ENCODE measurements around the gene DGKH. TPM values are rescaled to one million over a fixed set of nuclear protein-coding genes. Genes with fewer than 3 reads are reported as not detected.

The DGKH gene
- total and polyA plus RNA-seq, 5 donors: 2.0 to 12.1 (median 6.3) TPM

DNA sequence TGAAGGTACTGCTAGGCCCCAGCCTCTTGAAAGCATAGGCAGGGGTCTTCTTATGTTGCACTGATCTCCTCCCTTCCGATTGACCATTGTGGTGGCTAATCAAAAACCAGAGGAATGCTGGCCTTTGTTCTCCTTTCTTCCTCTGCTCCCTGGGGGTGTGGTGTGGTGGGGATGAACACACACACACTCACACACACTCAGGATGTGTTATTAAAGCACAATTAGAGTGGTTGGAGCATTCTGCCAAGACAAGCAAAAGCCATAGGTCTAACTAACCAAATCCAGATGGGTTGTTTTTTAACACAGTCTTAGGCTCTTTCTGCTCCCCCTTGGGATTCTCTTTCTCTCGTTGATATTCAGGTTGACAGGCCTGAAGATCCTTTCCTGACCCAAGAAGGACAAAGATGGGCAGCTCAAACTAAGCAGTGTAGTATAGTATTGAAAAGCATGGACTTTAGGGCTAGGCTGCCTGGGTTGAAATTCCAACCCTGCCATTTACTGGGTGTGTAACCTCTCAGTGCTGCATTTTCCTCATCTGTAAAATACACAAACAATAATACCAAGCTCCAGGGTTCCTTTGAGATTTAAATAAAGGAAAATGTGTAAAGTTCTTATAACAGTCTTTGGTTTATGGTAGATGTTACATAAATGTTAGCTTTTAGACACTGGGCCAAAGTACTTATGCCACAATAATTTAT, 25.5 kb upstream of the DGKH start:
- H3K27ac ChIP-seq (ENCODE audit: low read length): no peak overlapping the region
- no peaks in the 10 kb centered on the region for H3K9me3 ChIP-seq (ENCODE audit: control insufficient read depth, low read length)
- H3K4me3 ChIP-seq (ENCODE audit: low read length): no peak overlapping the region
- H3K4me1 ChIP-seq (ENCODE audit: control insufficient read depth, insufficient read depth, low read length): no peaks in the 10 kb centered on the region
- no peaks in the 10 kb centered on the region for H3K27me3 ChIP-seq (ENCODE audit: control insufficient read depth, insufficient read depth)
- DNase-seq: no peak
- ATAC-seq: no peak
- intact Hi-C loops (cut with DNase I): no loop called here
- WGBS: 70% methylated on average over 2 of the region's 2 CpGs

DNA sequence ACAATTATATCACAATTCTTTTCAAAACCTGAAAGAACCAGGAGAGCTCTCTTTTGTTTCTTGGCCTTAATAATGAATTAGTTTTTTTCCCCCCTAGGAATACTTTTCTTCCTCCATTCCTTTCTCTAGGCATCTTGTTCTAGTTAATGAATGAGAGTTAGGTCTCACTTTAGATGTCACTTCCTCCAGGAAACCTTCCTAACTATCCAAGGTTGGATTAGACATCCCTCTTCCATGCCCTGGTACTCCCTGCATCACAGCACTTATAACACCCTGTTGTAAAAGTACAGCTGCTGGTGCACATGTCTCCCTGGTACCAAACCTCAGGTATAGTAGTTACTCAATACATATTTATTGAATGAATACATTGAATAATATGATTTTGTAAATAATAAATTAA, 21.2 kb upstream of the DGKH start:
- intact Hi-C loops (cut with DNase I): no loop called here
- no peaks in the 10 kb centered on the region for H3K9me3 ChIP-seq (ENCODE audit: control insufficient read depth, low read length)
- no peak overlapping the region for H3K4me3 ChIP-seq (ENCODE audit: low read length)
- DNase-seq (no peak), ATAC-seq (no peak)
- no peaks in the 10 kb centered on the region for H3K4me1 ChIP-seq (ENCODE audit: control insufficient read depth, insufficient read depth, low read length)
- no peaks in the 10 kb centered on the region for H3K27me3 ChIP-seq (ENCODE audit: control insufficient read depth, insufficient read depth)
- H3K27ac ChIP-seq (ENCODE audit: low read length): no peak overlapping the region

DNA sequence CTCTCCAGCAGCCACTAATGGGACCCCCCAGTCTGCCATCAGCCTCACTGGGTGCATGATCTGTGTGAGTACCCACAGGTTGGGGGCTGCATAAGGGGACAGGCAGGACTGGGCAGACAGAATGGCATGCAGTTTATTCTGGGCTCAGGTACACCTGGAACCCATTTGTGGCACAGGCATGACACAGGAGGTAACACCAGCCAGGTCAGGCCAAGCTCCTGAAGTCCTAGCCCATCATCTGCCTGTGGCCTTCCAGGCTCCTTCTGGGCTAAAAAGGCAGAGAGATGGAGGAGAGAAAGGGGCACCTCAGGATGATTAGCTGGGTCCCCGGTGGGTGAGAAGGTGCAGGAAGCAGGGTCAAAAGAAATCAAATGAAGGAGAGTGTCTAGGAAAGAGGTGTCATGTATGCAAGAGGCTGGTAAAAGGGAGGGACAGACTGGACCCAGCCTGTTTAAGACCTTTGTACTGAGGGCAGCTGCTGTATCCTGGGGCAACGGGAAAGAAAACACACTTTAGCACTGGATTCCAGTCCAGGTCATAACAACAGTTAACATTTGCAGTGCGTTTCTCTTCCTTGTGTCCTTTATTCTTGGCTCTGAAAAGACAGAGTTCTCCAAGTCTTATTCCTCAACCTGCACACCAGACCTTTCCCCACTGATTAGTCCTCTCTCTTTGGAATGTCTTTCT, 20.2 kb upstream of the DGKH start:
- Histone ChIP-seq H3K4me3 (ENCODE audit: low read length) (no peak overlapping the region), H3K4me1 (ENCODE audit: control insufficient read depth, insufficient read depth, low read length) (no peaks in the 10 kb centered on the region), H3K27me3 (ENCODE audit: control insufficient read depth, insufficient read depth) (no peaks in the 10 kb centered on the region), H3K27ac (ENCODE audit: low read length) (no peak overlapping the region), H3K9me3 (ENCODE audit: control insufficient read depth, low read length) (no peaks in the 10 kb centered on the region)
- ATAC-seq (peak in 1 of 2 donors; percentile 40), DNase-seq (no peak)
- intact Hi-C loops (cut with DNase I): no loop called here
- WGBS: 52% methylated on average over 3 of the region's 3 CpGs

DNA sequence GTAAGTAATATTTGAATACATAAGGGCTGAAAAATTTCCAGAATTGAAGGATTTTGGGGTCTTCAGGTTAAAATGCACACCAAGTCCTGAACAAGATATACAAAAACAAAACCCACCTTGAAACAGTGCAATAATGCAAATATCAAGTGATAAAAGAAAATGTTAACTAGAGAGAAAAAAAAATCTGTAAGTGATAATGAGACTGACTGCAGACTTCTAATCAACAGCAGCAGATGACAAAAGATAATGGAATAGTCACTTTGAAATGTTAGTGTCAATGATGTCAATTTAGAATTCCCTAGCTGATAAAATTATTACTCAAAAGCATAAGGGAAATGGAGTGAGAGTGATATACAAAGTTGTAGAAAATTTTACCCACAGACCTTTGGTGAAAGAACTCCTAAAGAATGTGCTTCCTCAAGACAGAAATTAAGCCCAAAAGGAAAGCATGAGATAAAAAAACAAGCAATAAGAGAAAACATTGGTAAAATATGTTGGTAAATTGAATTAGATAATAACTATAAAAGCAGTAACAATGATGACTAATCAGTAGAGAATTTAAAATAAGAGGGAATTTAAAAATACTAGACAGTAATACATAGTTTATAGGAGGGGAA, 12.4 kb upstream of the DGKH start:
- ATAC-seq: no peak
- DNase-seq: no peak
- no peaks in the 10 kb centered on the region for H3K4me1 ChIP-seq (ENCODE audit: control insufficient read depth, insufficient read depth, low read length)
- H3K9me3 ChIP-seq (ENCODE audit: control insufficient read depth, low read length): no peaks in the 10 kb centered on the region
- intact Hi-C loops (cut with DNase I): no loop called here
- no peak overlapping the region for H3K27ac ChIP-seq (ENCODE audit: low read length)
- no peaks in the 10 kb centered on the region for H3K27me3 ChIP-seq (ENCODE audit: control insufficient read depth, insufficient read depth)
- H3K4me3 ChIP-seq (ENCODE audit: low read length): no peak overlapping the region

DNA sequence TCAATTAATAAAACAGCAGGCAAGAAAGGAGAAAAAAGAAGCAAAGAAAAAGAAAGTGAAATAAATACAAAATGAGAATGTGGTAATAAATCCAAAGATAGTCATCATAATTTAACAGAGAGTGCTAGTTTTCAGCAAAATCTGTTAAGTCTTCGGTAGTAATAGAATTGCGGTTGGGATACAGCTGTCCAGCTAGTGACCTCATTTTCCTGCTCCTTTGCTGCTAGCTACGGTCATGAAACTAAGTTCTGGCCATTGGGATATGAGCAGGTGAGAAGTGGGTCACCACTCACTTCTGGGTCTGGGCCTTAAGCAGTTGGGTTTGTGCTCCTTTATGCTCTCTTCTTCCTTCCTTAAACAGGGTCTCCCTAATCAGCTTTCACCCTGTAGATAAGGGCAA, 11.7 kb upstream of the DGKH start:
- no peaks in the 10 kb centered on the region for H3K9me3 ChIP-seq (ENCODE audit: control insufficient read depth, low read length)
- no peak overlapping the region for H3K27ac ChIP-seq (ENCODE audit: low read length)
- H3K4me1 ChIP-seq (ENCODE audit: control insufficient read depth, insufficient read depth, low read length): no peaks in the 10 kb centered on the region
- intact Hi-C loops (cut with DNase I): no loop called here
- DNase-seq (no peak), ATAC-seq (no peak)
- no peak overlapping the region for H3K4me3 ChIP-seq (ENCODE audit: low read length)
- no peaks in the 10 kb centered on the region for H3K27me3 ChIP-seq (ENCODE audit: control insufficient read depth, insufficient read depth)
- 87% methylated on average over 3 of the region's 3 CpGs for WGBS

DNA sequence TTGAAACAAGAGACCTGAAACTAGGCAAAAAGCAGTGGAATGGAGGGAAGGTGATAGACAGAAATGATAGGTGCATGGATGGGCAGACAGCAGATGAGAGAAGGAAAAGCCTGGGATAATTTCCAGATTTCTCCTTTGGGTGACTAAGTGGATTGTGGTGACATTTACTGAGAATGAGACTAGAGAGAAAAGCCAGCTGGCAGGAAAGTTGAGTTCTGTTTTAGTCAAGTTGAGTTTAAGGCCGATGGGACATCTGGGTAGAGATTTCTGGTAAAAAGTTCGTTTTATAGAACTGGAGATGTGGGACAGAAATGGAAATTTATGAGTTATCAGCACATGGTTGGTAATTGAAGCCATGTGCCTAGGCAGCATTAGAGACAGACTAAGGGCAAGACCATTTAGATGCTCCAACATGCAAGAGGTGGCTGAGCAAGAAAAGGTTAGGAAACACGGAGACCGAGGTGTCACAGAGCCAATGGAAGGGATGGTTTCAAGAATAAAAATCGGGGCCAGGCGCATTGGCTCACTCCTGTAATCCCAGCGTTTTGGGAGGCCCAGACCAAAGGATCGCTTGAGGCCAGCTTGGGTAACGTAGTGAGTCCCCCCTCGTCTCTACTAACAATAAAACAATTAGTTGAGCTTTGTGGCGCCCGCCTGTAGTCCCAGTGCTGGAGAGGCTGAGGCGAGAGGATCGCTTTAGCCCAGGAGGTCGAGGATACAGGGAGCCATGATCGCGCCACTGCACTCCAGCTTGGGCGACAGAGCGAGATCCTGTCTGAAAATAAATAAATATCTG, 9.6 kb upstream of the DGKH start:
- intact Hi-C loops (cut with DNase I): no loop called here

DNA sequence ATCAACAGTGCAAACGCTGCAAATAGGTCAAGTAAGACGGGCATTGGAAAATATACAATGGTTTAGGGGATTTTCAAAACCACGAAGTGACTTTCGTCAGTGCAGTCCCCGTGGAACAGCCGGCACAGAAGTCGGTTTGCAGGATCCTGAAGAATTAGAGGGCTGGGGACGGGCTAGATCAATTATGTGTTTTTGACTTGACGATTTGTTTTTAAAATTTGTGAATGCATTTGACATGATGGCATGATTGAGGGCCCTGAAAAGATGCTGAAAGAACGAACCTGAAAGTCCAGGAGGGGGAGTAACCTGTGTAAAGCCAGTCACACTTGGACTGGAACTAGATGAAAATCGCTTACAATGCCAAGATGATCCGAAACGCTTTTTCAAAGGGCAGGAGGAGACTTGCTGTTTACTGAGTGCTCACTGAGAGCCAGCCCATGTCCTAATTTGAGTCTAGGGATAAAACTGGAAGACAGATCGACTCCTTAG, 8.9 kb upstream of the DGKH start:
- ATAC-seq (no peak), DNase-seq (no peak)
- H3K27ac ChIP-seq (ENCODE audit: low read length): peak overlapping the region; percentile 99
- intact Hi-C loops (cut with DNase I): no loop called here
- H3K27me3 ChIP-seq (ENCODE audit: control insufficient read depth, insufficient read depth): no peaks in the 10 kb centered on the region
- H3K9me3 ChIP-seq (ENCODE audit: control insufficient read depth, low read length): no peaks in the 10 kb centered on the region
- WGBS: 25% methylated on average over 14 of the region's 14 CpGs
- H3K4me3 ChIP-seq (ENCODE audit: low read length): peak overlapping the region; percentile 95
- H3K4me1 ChIP-seq (ENCODE audit: control insufficient read depth, insufficient read depth, low read length): no peaks in the 10 kb centered on the region

More for the DNA sequence above, 9.6 kb upstream of the DGKH start:
- H3K4me3 ChIP-seq (ENCODE audit: low read length): no peak overlapping the region
- no peaks in the 10 kb centered on the region for H3K27me3 ChIP-seq (ENCODE audit: control insufficient read depth, insufficient read depth)
- WGBS: 90% methylated on average over 19 of the region's 19 CpGs
- no peaks in the 10 kb centered on the region for H3K9me3 ChIP-seq (ENCODE audit: control insufficient read depth, low read length)
- peak in 1 of 3 donors; percentile 51 for DNase-seq
- H3K27ac ChIP-seq (ENCODE audit: low read length): no peak overlapping the region
- no peaks in the 10 kb centered on the region for H3K4me1 ChIP-seq (ENCODE audit: control insufficient read depth, insufficient read depth, low read length)
- no peak for ATAC-seq

DNA sequence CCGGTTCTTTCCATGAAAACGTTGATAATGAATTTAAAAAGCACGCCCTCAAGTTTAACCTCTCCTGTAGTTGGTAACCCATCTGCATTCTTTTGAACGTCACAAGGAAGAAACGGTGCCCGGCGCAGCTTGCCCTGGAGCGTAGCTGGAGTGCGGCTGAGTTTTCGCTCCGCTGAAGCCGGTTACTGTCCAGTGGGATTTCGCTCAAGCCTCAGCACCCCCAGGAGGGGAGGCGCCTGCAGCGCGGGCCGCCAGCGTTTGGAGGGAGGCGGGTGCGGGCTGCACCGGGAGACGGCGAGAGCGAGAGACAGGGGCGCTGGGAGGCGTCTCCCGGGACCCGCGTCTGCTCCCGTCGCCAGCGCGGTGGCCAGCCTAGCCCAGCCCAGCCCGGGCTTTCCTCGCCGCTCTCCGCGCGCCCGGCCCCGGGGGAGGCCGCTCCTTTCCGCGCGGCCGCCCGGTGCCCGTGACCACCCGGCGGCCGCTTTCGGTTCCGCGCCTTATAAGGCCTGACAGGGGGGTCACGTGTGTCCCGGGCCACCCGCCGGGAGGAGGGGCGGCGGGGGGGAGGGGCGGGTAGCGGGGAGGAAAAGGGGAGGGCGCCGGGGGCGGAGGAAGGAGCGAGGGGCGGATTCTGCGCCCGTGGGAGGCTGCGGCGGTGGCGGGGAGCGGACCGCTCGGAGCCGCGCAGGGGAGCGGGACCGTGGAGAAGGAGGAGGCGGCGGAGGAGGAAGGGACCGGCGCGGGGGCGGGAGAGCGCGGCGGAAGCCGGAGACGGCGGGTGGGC, 8.3 kb upstream of the DGKH start:
- intact Hi-C loops (cut with DNase I): loop anchor here in 2 of 4 donors (2.0 to 10.0 kb wide), 2 partner anchors 79 to 135 kb away; partner anchors contain the start of gene VWA8 (in 1 of the 2)
- Histone ChIP-seq H3K27me3 (ENCODE audit: control insufficient read depth, insufficient read depth) (no peaks in the 10 kb centered on the region), H3K27ac (ENCODE audit: low read length) (peak overlapping the region; percentile 99), H3K9me3 (ENCODE audit: control insufficient read depth, low read length) (no peaks in the 10 kb centered on the region), H3K4me3 (ENCODE audit: low read length) (peak overlapping the region; percentile 95), H3K4me1 (ENCODE audit: control insufficient read depth, insufficient read depth, low read length) (no peaks in the 10 kb centered on the region)
- ATAC-seq (peak; percentile 95 to 96), DNase-seq (peak; percentile 93 to 98 (median 97))
- WGBS: 1% methylated on average over 88 of the region's 91 CpGs

DNA sequence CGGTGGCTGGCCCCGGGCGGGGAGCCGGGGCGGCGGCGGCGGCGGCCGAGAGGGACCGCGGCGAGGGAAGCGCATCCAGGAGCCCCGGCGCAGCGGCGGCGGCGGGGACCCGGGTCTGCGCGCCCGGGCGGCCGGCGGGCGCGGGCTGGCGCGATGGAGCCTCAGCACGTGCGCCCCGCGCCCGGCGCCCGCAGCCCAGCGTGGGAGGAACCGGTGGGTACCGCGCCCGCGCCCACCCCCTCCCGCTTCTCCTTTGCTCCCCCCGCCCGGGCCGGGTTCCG, 7.8 kb upstream of the DGKH start:
- under 1% methylated on average over 49 of the region's 49 CpGs for WGBS
- Histone ChIP-seq H3K27me3 (ENCODE audit: control insufficient read depth, insufficient read depth) (no peaks in the 10 kb centered on the region), H3K4me3 (ENCODE audit: low read length) (peak overlapping the region; percentile 95), H3K27ac (ENCODE audit: low read length) (peak overlapping the region; percentile 73), H3K4me1 (ENCODE audit: control insufficient read depth, insufficient read depth, low read length) (no peaks in the 10 kb centered on the region), H3K9me3 (ENCODE audit: control insufficient read depth, low read length) (no peaks in the 10 kb centered on the region)
- ATAC-seq (no peak), DNase-seq (no peak)
- intact Hi-C loops (cut with DNase I): loop anchor here in 2 of 4 donors (2.0 to 10.0 kb wide), 2 partner anchors 80 to 136 kb away; partner anchors contain the start of gene VWA8 (in 1 of the 2)

DNA sequence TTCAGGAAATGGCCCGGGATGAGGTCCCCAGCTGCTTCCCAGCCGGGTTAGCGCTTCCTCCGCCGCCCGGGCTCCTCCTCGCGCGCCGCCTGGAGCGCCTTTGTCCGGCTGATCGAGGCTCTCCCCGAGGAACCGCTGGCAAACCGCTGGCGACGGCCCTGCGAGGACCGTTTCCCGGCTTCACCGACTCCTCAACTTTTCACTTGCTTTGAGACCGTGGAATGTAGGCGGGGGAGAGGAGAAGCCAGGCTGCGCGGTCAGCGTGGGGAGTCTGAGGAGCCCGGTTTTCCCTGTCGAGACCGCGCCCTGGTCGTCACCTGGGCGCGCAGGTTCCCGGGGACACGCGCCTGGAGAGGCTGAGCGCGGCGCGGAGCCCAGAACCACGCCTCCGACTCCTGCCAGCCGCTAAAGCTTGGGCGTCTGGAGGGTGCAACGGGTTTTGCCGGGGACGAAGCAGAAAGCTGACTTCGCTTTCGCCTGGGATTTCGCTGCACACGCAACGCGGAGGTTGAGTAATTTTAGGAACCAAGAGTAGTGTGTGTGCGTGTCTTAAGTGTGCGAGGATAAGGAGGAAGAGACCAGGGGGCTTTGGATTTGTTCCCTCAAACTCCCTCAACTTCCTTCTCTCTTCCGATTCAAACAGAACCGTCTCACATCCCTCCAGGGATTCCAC, 7.3 kb upstream of the DGKH start:
- H3K4me3 ChIP-seq (ENCODE audit: low read length): peak overlapping the region; percentile 95
- no peaks in the 10 kb centered on the region for H3K9me3 ChIP-seq (ENCODE audit: control insufficient read depth, low read length)
- peak overlapping the region; percentile 9 for H3K27ac ChIP-seq (ENCODE audit: low read length)
- ATAC-seq (peak; percentile 7 to 26), DNase-seq (peak; percentile 41 to 80 (median 76))
- no peaks in the 10 kb centered on the region for H3K27me3 ChIP-seq (ENCODE audit: control insufficient read depth, insufficient read depth)
- under 1% methylated on average over 58 of the region's 58 CpGs for WGBS
- no peaks in the 10 kb centered on the region for H3K4me1 ChIP-seq (ENCODE audit: control insufficient read depth, insufficient read depth, low read length)
- intact Hi-C loops (cut with DNase I): loop anchor here in 2 of 4 donors (2.0 to 10.0 kb wide), 2 partner anchors 80 to 136 kb away; partner anchors contain the start of gene VWA8 (in 1 of the 2)

Measured in right cardiac atrium (tissue), 5 donors.